GM21529 (cell line): ENCODE results near the gene NMRK2.

Experiments
- ATAC-seq: cut with Tn5 transposase; IDR thresholded peaks from one replicate; pipeline ENCODE4 v1.9.1; 2021; ENCODE audit not compliant: unreplicated experiment

The NMRK2 gene

DNA sequence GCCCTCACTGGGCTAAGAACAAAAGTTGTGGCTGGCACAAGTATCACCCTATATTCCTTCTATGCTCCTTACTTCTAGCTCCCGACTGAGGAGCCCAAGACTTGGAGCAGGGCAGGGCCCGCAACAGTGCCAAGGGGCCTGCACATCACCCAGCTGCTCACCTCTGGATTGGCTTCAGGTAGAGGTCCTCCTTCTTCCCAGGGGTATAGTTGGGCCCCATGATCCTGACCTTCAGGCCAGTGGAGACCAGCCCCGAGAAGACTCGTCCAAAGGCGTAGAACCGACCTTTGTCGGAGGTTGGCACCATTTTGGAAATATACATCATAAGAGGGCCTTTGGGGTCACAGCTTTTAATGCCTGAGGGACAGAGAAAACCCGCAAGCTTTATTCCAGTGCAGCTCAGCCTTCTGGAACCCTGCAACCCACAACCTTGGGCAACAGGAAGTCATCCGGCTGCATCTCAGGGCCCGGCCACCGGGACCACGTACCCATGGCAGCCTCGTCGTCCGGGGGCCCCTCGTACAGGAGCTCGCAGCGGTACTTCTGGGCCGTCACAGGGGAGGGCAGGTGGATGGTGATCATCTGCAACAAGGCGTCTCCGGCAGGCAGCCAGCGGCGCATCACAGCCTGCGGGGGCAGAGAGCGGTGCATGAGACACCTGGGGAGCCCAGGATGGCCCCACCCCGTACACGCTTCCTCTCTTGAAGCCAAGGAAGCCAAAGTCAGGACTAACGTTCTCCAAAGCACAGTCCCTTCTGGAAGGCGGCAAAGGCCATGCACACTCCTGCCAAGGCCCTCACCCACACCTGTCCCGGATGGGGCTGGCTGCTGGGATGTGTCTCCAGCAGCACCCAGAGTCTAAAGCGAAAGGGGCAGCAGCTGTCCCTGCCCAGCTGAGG is 47.7 kb downstream of the NMRK2 start:
- no peak for ATAC-seq

DNA sequence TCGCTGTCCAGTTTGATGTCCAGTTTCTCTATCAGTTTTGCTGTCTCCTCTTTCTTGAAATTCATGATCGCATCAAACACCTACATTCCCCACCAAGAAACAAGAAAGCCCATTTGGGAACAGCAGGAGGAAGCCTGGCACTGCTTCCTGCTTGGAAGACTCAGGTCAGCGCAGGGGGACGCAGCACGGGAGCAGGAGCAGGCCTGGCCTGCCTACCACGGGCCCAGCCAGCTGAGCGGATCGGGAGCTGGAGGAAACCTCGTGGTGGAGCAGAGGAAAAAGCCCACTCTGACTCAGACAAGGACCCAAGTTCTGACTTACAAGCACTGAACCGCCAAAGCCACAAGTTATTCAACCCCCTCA is 48.5 kb downstream of the NMRK2 start:
- ATAC-seq, result no peak

DNA sequence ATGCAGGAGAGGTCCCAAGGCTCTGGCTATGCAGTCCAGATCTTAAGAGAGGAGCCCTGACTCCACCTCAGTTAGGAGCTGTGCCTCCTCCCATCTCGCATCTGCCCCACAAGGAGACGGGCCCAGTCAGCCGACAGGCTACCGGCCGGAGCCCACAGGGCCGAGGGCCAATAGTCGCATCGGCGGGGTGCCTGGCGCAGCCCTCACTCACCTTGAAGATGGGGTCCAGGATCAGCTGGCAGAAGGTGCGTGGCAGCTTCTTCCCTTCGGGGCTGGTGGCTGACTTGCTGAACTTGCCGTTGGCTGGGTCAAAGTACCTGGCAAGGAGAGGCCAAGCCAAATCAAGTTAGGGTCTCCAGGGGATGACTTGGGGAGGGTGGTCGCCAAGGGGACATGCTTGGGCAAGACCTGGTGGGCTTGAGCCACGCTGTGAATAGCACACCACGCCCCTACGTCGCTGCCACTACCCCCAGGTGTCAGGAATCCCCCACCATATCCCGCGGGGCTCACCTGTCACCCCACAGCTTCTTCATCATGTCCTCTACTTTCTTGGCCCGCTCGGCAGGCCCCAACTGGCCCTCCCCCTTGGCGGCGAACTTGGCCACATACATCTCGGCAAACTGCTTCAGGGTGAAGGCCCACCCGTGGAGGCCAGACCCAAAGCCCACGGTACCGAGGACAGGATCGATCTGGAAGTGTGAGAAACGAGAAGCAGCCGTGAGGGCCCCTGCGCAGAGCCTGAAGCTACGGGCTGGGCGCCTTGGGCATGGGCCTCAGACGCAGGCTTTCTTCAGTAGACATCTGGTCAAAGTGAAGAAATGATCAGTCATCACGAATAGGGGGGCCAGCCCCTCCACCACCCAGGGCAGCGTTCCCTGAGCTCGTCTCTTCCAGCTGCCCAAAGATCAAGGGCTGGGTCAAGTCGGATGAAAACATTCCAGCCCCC is 49.1 kb downstream of the NMRK2 start:
- ATAC-seq, result no peak

DNA sequence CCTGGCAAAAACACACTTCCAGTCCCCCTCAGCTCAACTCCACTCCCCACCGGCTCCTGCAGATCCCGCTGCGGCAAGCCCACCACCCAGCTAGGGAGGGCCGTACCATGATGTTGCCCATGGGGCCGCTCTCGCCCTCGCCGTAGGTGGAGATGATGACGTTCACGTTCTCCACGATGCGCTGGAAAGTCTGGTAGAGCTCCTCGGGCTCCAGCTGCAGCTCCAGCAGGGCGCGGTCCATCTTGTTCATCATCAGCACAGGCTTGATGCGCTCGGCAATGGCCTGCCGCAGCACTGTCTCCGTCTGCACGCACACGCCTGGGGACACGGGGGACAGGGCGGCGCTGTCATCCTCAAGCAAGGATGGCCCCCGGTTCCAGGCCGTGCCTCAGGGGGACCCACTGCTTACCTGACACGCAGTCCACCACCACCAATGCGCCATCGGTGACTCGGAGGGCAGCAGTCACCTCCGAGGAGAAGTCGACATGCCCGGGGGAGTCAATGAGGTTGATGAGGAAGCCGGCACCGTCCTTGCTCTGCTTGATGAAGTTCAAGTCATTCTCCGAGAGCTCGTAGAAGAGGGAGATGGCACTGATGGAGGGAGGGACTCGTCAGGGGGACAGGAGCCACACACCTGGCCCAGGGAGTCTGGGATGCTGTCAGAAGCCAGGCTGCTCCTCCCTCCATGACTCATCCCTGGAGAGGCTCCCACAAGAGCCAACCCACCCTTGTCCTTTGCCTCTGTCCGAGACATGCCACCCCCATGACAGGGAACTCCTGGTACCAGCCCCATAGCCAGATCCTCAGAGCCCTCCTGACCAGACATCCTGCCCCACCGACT is 50.1 kb downstream of the NMRK2 start:
- ATAC-seq, result no peak

DNA sequence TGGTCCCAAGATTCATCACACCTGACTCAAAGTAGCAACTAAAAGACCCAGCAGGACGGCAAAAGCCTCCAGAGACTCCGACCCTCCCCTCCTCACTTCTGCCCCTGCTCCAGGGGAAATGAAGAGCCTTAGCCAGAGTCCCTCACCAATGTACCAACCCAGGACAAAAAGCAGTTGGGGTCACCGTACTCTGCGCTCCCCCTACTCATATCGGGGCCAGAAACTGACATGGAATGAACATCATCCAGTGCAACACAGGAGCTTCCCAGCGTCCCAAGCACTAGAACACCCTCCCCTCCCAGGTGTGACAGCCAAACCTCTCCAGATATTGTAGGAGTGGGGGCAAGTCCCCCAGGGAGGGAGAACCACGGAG is 50.7 kb downstream of the NMRK2 start:
- ATAC-seq, result no peak

DNA sequence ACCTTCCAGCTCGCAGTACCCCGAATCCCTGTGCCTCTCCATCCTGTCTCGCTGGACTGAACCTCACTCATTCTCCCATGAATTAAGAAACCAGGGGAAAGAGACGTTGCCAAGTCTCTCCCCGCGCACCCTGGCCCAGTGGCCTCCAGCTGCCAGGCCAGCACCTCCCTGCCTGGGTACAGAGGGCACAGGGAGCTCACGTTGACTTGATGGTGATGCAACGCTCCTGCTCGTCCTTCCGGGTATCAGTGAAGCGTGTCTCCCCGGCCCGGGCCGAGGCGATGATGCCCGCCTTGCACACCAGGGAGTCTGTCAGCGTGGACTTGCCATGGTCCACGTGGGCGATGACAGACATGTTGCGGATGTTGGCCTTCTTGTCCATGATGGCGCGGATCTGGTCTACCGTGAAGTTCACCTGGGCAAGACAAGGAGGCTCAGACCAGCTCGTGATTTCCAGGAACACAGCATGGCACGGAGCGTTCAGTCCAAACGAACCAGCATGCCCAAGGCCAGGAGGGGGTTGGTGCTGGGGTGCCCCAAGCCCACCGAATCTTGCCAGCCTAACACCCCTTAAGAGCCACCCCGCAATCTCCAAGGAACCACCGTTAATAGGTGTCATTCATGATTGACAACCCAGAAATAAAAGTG is 51.2 kb downstream of the NMRK2 start:
- no peak for ATAC-seq

- ATAC-seq, result no peak
Observed at GRCh38 chr19:3984584-3984907, 51.7 kb downstream of the NMRK2 start.

DNA sequence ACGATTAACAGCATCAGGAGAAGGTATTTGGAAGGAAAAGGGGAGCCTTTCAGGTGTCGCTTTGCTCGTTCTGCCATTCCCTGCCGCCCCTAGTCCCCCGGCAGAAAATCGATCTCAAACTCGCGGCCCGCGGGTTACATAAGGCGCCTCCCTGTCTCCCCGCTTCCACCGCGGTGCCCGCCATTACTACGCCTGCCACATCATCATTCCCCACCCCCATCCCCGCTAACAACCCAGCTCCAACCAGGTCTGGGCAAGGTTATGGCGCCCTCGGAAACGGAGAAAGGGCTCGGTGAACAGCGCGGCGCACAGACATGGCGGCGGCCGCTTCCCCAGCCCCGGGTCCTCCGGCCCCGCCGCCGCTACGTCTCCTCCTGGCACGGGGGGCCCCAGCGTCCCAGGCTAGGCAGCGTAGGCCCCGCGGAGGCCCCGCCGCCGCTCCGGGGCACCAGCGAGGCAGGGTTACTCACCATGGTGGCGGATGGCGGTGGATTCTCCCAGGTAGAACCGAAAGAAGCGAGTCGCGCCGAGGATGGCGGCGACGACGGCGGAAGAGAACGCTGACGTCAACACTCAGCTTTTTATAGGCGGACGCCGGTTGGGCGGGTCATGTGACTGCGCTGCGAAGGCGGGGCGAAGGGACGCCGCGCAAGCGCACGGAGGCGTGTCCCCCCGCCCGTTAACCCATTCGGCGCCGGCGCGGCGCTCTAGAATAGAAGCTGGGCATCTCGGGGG is 52.2 kb downstream of the NMRK2 start, which contains the start of gene EEF2:
Gene EEF2 (minus strand): TSS at position 556 of the 735 bp plus-strand sequence. CDS start 83 bp downstream, at position 473.
- ATAC-seq, result no peak

GRCh38 chr19:3985643-3986259 is 52.9 kb downstream of the NMRK2 start:
- no peak for ATAC-seq

DNA sequence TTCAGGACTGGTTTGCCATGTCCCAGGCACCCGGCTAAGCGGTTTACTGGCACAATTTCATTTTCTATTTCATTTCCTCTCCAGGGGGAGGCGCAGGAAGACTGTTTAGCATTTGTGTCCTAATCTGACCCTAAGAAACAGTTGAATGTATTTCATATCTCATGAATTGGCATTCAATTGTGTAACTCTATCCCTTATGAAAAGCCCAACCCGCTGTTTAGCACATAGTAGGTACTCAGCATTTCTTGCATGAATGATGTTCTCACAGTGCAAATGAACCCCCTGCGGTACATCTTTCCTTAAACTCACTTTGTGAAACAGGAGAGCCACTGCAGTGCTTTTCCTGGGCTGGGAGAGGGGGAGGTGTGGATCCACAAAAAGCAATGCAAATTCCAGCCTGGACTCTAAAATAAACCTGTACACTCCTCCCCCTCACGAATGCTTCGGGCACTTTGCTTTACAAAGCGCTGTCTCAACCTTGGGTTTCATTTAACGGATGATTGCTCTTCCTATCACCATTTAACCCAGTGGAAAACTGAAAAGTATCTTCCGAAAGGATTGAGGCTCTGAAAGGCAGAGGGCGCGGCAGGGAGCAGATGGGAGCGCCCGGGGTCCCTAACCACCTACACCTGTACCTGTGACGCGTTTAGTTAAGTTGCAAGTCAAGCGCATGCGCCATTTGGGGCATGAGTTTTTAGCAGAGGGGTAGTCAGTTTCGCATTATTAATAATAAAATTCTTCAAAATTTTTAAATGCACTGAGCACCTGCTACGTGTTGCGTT is 53.6 kb downstream of the NMRK2 start:
- ATAC-seq, result no peak

- ATAC-seq, result peak; percentile 36
Observed at GRCh38 chr19:3987619-3988371, 54.9 kb downstream of the NMRK2 start.

DNA sequence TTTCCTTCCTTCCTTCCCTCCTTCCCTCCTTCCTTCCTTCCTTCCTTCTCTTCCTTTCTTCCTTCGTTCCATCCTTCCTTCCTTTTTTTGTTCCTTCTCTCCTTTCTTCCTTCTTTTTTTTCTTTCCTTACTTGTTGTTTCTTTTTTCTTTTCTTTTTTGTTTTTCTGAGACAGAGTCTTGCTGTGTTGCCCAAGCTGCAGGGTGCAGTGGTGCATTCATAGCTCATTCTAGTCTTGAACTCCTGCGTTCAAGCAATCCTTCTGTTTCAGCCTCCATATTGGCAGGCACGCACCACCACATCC is 57.9 kb downstream of the NMRK2 start:
- no peak for ATAC-seq
